SK-N-SH treated with all-trans-retinoic acid at 6 μM for 48 hours (cell line): ENCODE results near the gene BTBD16.

Experiments used
- ATAC-seq: fragments of 200-7000 bp; cut with Tn5 transposase; 3 replicates; pipeline ENCODE4 v1.9.1; 2020; ENCODE audit warnings: mild to moderate bottlenecking, moderate library complexity
- ARNTL ChIP-seq: fragments of 450-650 bp; formaldehyde crosslinking; IDR thresholded peaks from 2 replicates; pipeline ENCODE4 v1.5.0; 2020; ENCODE audit warnings: low read depth, mild to moderate bottlenecking, moderate library complexity, borderline replicate concordance
- BACH2 ChIP-seq: fragments of 250-450 bp; sonication (Bioruptor Pico); IDR thresholded peaks from 2 replicates; pipeline ENCODE4 v1.9.0; 2021; ENCODE audit warnings: mild to moderate bottlenecking, borderline replicate concordance
- CREB5 ChIP-seq: fragments of 250-450 bp; sonication (Bioruptor Pico); IDR thresholded peaks from 2 replicates; pipeline ENCODE4 v1.5.1; 2020; ENCODE audit warnings: low read depth, mild to moderate bottlenecking, moderate library complexity
- CSDC2 ChIP-seq: fragments of 250-450 bp; sonication (Bioruptor Pico); IDR thresholded peaks from 2 replicates; pipeline ENCODE4 v1.5.0; 2020; ENCODE audit warnings: mild to moderate bottlenecking, moderate library complexity
- PPARA ChIP-seq: fragments of 250-450 bp; sonication (Bioruptor Pico); IDR thresholded peaks from 2 replicates; pipeline ENCODE4 v1.5.0; 2020; ENCODE audit warnings: mild to moderate bottlenecking, borderline replicate concordance
- RARB ChIP-seq: fragments of 250-450 bp; sonication (Bioruptor Pico); IDR thresholded peaks from 2 replicates; pipeline ENCODE4 v1.8.0; 2021; ENCODE audit warnings: mild to moderate bottlenecking, moderate library complexity
- SNAI2 ChIP-seq: fragments of 250-450 bp; sonication (Bioruptor Pico); IDR thresholded peaks from 2 replicates; pipeline ENCODE4 v1.5.0; 2020; ENCODE audit warnings: mild to moderate bottlenecking, moderate library complexity
- TCF4 ChIP-seq: fragments of 250-450 bp; sonication (Bioruptor Pico); IDR thresholded peaks from 2 replicates; pipeline ENCODE4 v1.8.0; 2021; ENCODE audit warnings: mild to moderate bottlenecking, moderate library complexity, borderline replicate concordance
- TOX ChIP-seq: fragments of 250-450 bp; sonication (Bioruptor Pico); IDR thresholded peaks from 2 replicates; pipeline ENCODE4 v1.8.0; 2021; ENCODE audit warnings: mild to moderate bottlenecking, moderate library complexity, borderline replicate concordance
- TSHZ2 ChIP-seq: fragments of 250-450 bp; sonication (Bioruptor Pico); IDR thresholded peaks from 2 replicates; pipeline ENCODE4 v1.5.0; 2020; ENCODE audit warnings: mild to moderate bottlenecking, moderate library complexity
- ZFP3 ChIP-seq: fragments of 250-450 bp; sonication (Bioruptor Pico); IDR thresholded peaks from 2 replicates; pipeline ENCODE4 v1.5.0; 2020; ENCODE audit warnings: mild to moderate bottlenecking, moderate library complexity
- ZFP30 ChIP-seq: fragments of 450-650 bp; formaldehyde crosslinking; IDR thresholded peaks from 2 replicates; pipeline ENCODE4 v1.5.0; 2022; ENCODE audit warnings: mild to moderate bottlenecking, moderate library complexity
- ZNF565 ChIP-seq: fragments of 450-650 bp; formaldehyde crosslinking; conservative IDR thresholded peaks from 2 replicates; pipeline ENCODE4 v1.5.0; 2020; ENCODE audit warnings: low read depth, mild to moderate bottlenecking, moderate library complexity
- TF ChIP-seq, protein P1 (sequence below): fragments of 250-450 bp; sonication (Bioruptor Pico); IDR thresholded peaks from 2 replicates; pipeline ENCODE4 v1.5.1; 2021; ENCODE audit warnings: mild to moderate bottlenecking, moderate library complexity
- TF ChIP-seq, protein P2 (sequence below): fragments of 250-450 bp; sonication (Bioruptor Pico); IDR thresholded peaks from 2 replicates; pipeline ENCODE4 v1.8.0; 2020; ENCODE audit warnings: mild to moderate bottlenecking, moderate library complexity, borderline replicate concordance

The BTBD16 gene

DNA sequence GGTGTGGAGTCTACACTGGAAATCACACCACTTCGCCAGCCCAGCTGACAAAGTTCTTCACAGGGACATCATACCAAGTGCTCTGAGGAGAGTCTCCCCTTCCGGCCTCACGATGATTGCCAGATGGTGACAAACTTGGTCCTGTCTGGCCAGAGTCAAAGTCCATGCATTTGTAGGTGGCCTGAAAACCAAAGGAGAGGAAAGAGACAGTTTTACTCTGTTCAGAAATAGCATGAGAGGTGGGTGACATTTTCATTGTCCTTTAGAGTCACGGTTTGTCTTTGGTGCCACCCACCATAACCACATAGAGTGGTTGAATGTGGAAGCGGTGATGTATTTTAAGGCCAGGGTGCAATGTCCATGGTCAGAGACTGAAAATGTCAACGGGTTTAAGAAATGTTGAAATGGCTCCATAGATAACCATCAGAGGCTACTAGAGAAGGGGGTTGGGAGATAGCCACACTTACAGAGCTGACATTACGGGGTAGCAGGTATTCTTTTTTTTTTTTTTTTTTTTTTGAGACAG lies 33.0 kb downstream of the BTBD16 start (continued):
- TF ChIP-seq, protein P1, sequence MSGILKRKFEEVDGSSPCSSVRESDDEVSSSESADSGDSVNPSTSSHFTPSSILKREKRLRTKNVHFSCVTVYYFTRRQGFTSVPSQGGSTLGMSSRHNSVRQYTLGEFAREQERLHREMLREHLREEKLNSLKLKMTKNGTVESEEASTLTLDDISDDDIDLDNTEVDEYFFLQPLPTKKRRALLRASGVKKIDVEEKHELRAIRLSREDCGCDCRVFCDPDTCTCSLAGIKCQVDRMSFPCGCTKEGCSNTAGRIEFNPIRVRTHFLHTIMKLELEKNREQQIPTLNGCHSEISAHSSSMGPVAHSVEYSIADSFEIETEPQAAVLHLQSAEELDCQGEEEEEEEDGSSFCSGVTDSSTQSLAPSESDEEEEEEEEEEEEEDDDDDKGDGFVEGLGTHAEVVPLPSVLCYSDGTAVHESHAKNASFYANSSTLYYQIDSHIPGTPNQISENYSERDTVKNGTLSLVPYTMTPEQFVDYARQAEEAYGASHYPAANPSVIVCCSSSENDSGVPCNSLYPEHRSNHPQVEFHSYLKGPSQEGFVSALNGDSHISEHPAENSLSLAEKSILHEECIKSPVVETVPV (CRISPR knock-in tag): no peak
- no peak for TF ChIP-seq CREB5 (CRISPR knock-in tag)
- TF ChIP-seq TCF4 (CRISPR knock-in tag): no peak
- no peak for TF ChIP-seq ARNTL (CRISPR knock-in tag)
- TF ChIP-seq TSHZ2 (CRISPR knock-in tag): no peak

DNA sequence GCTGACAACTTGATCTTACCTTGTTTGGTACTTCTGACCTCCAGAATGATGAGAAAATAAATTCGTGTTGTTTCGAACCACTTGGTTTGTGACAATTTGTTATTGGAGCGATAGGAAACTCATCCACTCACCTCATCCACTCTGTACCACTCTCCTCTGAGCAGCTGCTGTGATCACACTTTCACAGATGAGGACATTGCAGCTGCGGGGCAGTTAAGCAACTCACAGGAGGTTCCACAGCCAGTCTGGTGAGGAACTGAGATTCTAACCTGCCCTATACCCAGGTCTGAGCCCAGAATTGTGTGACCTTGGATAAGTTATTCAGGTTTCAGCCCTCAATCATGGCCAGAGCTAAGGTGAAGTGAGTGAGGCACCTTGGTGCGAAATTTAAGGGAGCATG lies 35.2 kb downstream of the BTBD16 start:
- no peak for TF ChIP-seq PPARA

GRCh38 chr10:122306744-122307143 lies 35.6 kb downstream of the BTBD16 start:
- TF ChIP-seq SNAI2 (CRISPR knock-in tag) (no peak), TSHZ2 (CRISPR knock-in tag) (no peak), BACH2 (CRISPR knock-in tag) (no peak), CSDC2 (CRISPR knock-in tag) (no peak), ZNF565 (no peak), ZFP3 (CRISPR knock-in tag) (no peak), RARB (no peak), ARNTL (CRISPR knock-in tag) (no peak), TOX (no peak), CREB5 (CRISPR knock-in tag) (no peak), ZFP30 (no peak)
- TF ChIP-seq, protein P1 (CRISPR knock-in tag): no peak
- TF ChIP-seq, protein P2, sequence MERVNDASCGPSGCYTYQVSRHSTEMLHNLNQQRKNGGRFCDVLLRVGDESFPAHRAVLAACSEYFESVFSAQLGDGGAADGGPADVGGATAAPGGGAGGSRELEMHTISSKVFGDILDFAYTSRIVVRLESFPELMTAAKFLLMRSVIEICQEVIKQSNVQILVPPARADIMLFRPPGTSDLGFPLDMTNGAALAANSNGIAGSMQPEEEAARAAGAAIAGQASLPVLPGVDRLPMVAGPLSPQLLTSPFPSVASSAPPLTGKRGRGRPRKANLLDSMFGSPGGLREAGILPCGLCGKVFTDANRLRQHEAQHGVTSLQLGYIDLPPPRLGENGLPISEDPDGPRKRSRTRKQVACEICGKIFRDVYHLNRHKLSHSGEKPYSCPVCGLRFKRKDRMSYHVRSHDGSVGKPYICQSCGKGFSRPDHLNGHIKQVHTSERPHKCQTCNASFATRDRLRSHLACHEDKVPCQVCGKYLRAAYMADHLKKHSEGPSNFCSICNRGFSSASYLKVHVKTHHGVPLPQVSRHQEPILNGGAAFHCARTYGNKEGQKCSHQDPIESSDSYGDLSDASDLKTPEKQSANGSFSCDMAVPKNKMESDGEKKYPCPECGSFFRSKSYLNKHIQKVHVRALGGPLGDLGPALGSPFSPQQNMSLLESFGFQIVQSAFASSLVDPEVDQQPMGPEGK (CRISPR knock-in tag): no peak
- no peak for ATAC-seq

More for the DNA sequence above, 35.2 kb downstream of the BTBD16 start:
- ATAC-seq: no peak
